Activated CD8-positive, alpha-beta memory T cell treated with anti-CD3 and anti-CD28 coated beads for 4 hours (primary cell): ENCODE measurements around the gene XPR1.
"Not testable (repeated sequence)": the region's sequence is repeated elsewhere in the genome, so short reads cannot be mapped to it uniquely, and the experiment has no call there.

Experiments used
- DNase-seq, 2 donors: peaks; one replicate each; pipeline ENCODE4 v3.0.0-alpha.2; 2020; ENCODE audit warnings: low read depth in 2 of 2

The XPR1 gene

GRCh38 chr1:180644526-180645192, 12.8 kb downstream of the XPR1 start:
- no peak for DNase-seq

GRCh38 chr1:180645261-180645660, 13.4 kb downstream of the XPR1 start:
- not testable (repeated sequence) for DNase-seq

GRCh38 chr1:180646093-180646492, 14.3 kb downstream of the XPR1 start:
- DNase-seq: no peak

- no peak for DNase-seq
Observed at GRCh38 chr1:180646547-180646946, 14.7 kb downstream of the XPR1 start.

- no peak for DNase-seq
Observed at GRCh38 chr1:180652792-180653191, 21.0 kb downstream of the XPR1 start.

- DNase-seq: no peak
Observed at GRCh38 chr1:180662709-180663108, 30.9 kb downstream of the XPR1 start.

GRCh38 chr1:180670681-180671080, 38.9 kb downstream of the XPR1 start:
- DNase-seq: no peak

- DNase-seq: no peak
Observed at GRCh38 chr1:180672105-180672504, 40.3 kb downstream of the XPR1 start.

- no peak for DNase-seq
Observed at GRCh38 chr1:180672505-180672904, 40.7 kb downstream of the XPR1 start.

GRCh38 chr1:180674603-180675530, 43.0 kb downstream of the XPR1 start:
- DNase-seq: no peak

- DNase-seq: no peak
Observed at GRCh38 chr1:180675586-180675985, 43.8 kb downstream of the XPR1 start.

GRCh38 chr1:180680558-180681144, 48.8 kb downstream of the XPR1 start:
- DNase-seq: no peak

- not testable (repeated sequence) for DNase-seq
Observed at GRCh38 chr1:180683117-180683516, 51.3 kb downstream of the XPR1 start.

GRCh38 chr1:180691322-180691913, 59.6 kb downstream of the XPR1 start:
- no peak for DNase-seq

GRCh38 chr1:180693564-180694244, 61.9 kb downstream of the XPR1 start:
- no peak for DNase-seq

- DNase-seq: no peak
Observed at GRCh38 chr1:180695282-180695681, 63.5 kb downstream of the XPR1 start.

- no peak for DNase-seq
Observed at GRCh38 chr1:180696361-180696760, 64.5 kb downstream of the XPR1 start.

- DNase-seq: no peak
Observed at GRCh38 chr1:180698580-180698979, 66.8 kb downstream of the XPR1 start.

- DNase-seq: not testable (repeated sequence)
Observed at GRCh38 chr1:180702376-180702775, 70.6 kb downstream of the XPR1 start.

- not testable (repeated sequence) for DNase-seq
Observed at GRCh38 chr1:180710746-180711145, 78.9 kb downstream of the XPR1 start.

GRCh38 chr1:180711260-180711659, 79.4 kb downstream of the XPR1 start:
- not testable (repeated sequence) for DNase-seq

GRCh38 chr1:180720753-180721152, 88.9 kb downstream of the XPR1 start:
- DNase-seq: no peak
